Endothelial cell (in vitro differentiated cells): ENCODE measurements around the gene FGF14. TPM values are rescaled to one million over a fixed set of nuclear protein-coding genes. Genes with fewer than 3 reads are reported as not detected.

Experiments
- DNase-seq: peaks from one replicate; pipeline ENCODE4 v3.0.0; 2021; ENCODE audit warnings: low spot score
- H3K27ac Mint-ChIP-seq: one replicate; pipeline ENCODE4 v1.8.0; 2021; ENCODE audit warnings: mixed read lengths, inconsistent platforms; ENCODE audit not compliant: unreplicated experiment
- H3K27me3 Mint-ChIP-seq: one replicate; pipeline ENCODE4 v1.8.0; 2021; ENCODE audit warnings: mild to moderate bottlenecking, moderate library complexity, mixed read lengths, inconsistent platforms; ENCODE audit not compliant: unreplicated experiment
- H3K36me3 Mint-ChIP-seq: one replicate; pipeline ENCODE4 v1.8.0; 2021; ENCODE audit warnings: mild to moderate bottlenecking, low read depth, mixed read lengths, inconsistent platforms; ENCODE audit not compliant: unreplicated experiment
- H3K4me1 Mint-ChIP-seq: one replicate; pipeline ENCODE4 v1.8.0; 2021; ENCODE audit warnings: mild to moderate bottlenecking, mixed read lengths, inconsistent platforms; ENCODE audit not compliant: unreplicated experiment
- H3K4me3 Mint-ChIP-seq: one replicate; pipeline ENCODE4 v1.8.0; 2021; ENCODE audit warnings: mild to moderate bottlenecking, mixed read lengths, inconsistent platforms; ENCODE audit not compliant: unreplicated experiment
- H3K9me3 Mint-ChIP-seq: one replicate; pipeline ENCODE4 v1.8.0; 2021; ENCODE audit warnings: mixed read lengths, inconsistent platforms; ENCODE audit not compliant: unreplicated experiment
- CTCF ChIP-seq: fragments of 200-600 bp; sonication (generic); IDR thresholded peaks from one replicate; pipeline ENCODE4 v1.5.0; 2021; ENCODE audit warnings: antibody characterized with exemption; ENCODE audit not compliant: unreplicated experiment
- total RNA-seq: library from RNA; stranded (reverse); fragmentation: NEBNext Ultra II Directional; extraction: Animal tissue kit (Norgen Biotek cat#: 25700); gene quantifications from one replicate; pipeline ENCODE4 v1.2.1, GENCODE V29; 2021; ENCODE audit not compliant: unreplicated experiment

FGF14 gene
- total RNA-seq, 1 donor from 2014 or later = 0.13 TPM

- TF ChIP-seq CTCF = no peak
- Mint-ChIP-seq H3K27me3 (peaks cover 2% of the 10 kb centered on the region), H3K36me3 (no peaks in the 10 kb centered on the region), H3K27ac (no peak overlapping the region), H3K4me1 (no peaks in the 10 kb centered on the region), H3K9me3 (no peaks in the 10 kb centered on the region), H3K4me3 (no peak overlapping the region)
- no peak for DNase-seq
Observed at GRCh38 chr13:101784313-101784712, 617.5 kb downstream of the FGF14 start.

GRCh38 chr13:101783554-101783953 is 618.3 kb downstream of the FGF14 start:
- H3K4me1 Mint-ChIP-seq = no peaks in the 10 kb centered on the region
- no peak for TF ChIP-seq CTCF
- H3K9me3 Mint-ChIP-seq = no peaks in the 10 kb centered on the region
- H3K36me3 Mint-ChIP-seq = no peaks in the 10 kb centered on the region
- H3K4me3 Mint-ChIP-seq = no peak overlapping the region
- H3K27me3 Mint-ChIP-seq = peaks cover 2% of the 10 kb centered on the region
- DNase-seq = no peak
- no peak overlapping the region for H3K27ac Mint-ChIP-seq

GRCh38 chr13:101780211-101780610 is 621.6 kb downstream of the FGF14 start:
- TF ChIP-seq CTCF = no peak
- H3K27me3 Mint-ChIP-seq = no peaks in the 10 kb centered on the region
- no peak overlapping the region for H3K4me3 Mint-ChIP-seq
- no peak overlapping the region for H3K27ac Mint-ChIP-seq
- no peaks in the 10 kb centered on the region for H3K9me3 Mint-ChIP-seq
- H3K4me1 Mint-ChIP-seq = no peaks in the 10 kb centered on the region
- H3K36me3 Mint-ChIP-seq = no peaks in the 10 kb centered on the region
- no peak for DNase-seq

- H3K27me3 Mint-ChIP-seq = no peaks in the 10 kb centered on the region
- no peak for DNase-seq
- H3K4me1 Mint-ChIP-seq = no peaks in the 10 kb centered on the region
- H3K36me3 Mint-ChIP-seq = no peaks in the 10 kb centered on the region
- no peak for TF ChIP-seq CTCF
- no peak overlapping the region for H3K4me3 Mint-ChIP-seq
- H3K9me3 Mint-ChIP-seq = no peaks in the 10 kb centered on the region
- no peak overlapping the region for H3K27ac Mint-ChIP-seq
Observed at GRCh38 chr13:101779147-101779546, 622.7 kb downstream of the FGF14 start.

- Mint-ChIP-seq H3K9me3 (no peaks in the 10 kb centered on the region), H3K27me3 (no peaks in the 10 kb centered on the region), H3K36me3 (no peaks in the 10 kb centered on the region), H3K4me3 (no peak overlapping the region), H3K4me1 (peaks cover 5% of the 10 kb centered on the region), H3K27ac (no peak overlapping the region)
- TF ChIP-seq CTCF = no peak
- DNase-seq = no peak
Observed at GRCh38 chr13:101775267-101775666, 626.6 kb downstream of the FGF14 start.
